OCI-LY1 (cell line): Measurements from ENCODE around the gene FAM53A.

ENCODE experiments used
- CTCF ChIP-seq: fragments of 200-600 bp; sonication (generic), shearing (Covaris generic); IDR thresholded peaks from 2 replicates; pipeline ENCODE4 v1.5.1; 2017; ENCODE audit warnings: mild to moderate bottlenecking, antibody characterized with exemption, low read length, moderate library complexity, mixed read lengths
- EZH2 ChIP-seq: fragments of 200-600 bp; sonication (generic), shearing (Covaris generic); IDR thresholded peaks from 2 replicates; pipeline ENCODE4 v1.8.0; 2017; ENCODE audit warnings: borderline replicate concordance, mixed run types, mild to moderate bottlenecking, antibody characterized with exemption, low read length, moderate library complexity, mixed read lengths

GRCh38 chr4:1616557-1616930 is 67.6 kb downstream of the FAM53A start:
- TF ChIP-seq CTCF (no peak), EZH2 (no peak)
